Activated naive CD8-positive, alpha-beta T cell (primary cell): ENCODE measurements around the gene HAGHL.
"Not testable (repeated sequence)": the region's sequence is repeated elsewhere in the genome, so short reads cannot be mapped to it uniquely, and the experiment has no call there.

Experiments used
- H3K27ac Mint-ChIP-seq: one replicate; pipeline ENCODE4 v1.8.0; 2021; ENCODE audit warnings: mixed read lengths
- H3K27me3 Mint-ChIP-seq: one replicate; pipeline ENCODE4 v1.8.0; 2021; ENCODE audit warnings: mixed read lengths
- H3K36me3 Mint-ChIP-seq: one replicate; pipeline ENCODE4 v1.8.0; 2021; ENCODE audit warnings: mixed read lengths
- H3K4me1 Mint-ChIP-seq: one replicate; pipeline ENCODE4 v1.8.0; 2021; ENCODE audit warnings: low read depth, mixed read lengths
- H3K4me3 Mint-ChIP-seq: one replicate; pipeline ENCODE4 v1.8.0; 2021; ENCODE audit warnings: mild to moderate bottlenecking, mixed read lengths
- H3K9me3 Mint-ChIP-seq: one replicate; pipeline ENCODE4 v1.8.0; 2021; ENCODE audit warnings: low read depth, mixed read lengths

Gene HAGHL

DNA sequence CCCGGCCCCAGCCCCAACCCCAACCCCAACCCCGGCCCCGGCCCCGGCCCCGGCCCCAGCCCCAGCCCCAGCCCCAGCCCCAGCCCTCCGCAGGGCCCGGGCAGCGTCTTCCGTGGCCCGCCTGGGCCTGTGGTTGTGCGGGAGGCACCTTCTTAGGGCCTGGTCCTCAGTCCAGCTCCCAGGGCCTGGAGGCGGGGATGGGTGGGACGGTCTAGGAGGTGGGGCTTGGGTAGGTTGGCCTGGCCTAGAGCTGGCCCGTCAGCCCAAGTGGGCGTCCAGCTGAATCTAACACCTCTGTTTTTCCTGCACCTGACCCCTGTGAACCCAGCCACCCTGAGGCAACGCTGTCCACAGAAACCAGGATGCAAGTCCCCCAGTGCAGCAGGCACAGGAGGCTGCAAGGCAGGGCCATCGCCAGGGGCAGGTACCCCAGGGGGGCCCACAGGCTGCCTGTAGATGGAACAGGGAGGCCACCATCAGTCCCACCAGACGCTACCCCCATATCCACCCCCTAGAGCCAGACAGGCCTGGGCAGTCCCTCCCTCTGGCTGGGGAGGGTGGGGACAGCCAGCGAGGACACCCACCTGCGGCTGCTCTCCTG lies 42.4 kb downstream of the HAGHL start:
- Mint-ChIP-seq H3K36me3 (no peaks in the 10 kb centered on the region), H3K9me3 (no peaks in the 10 kb centered on the region), H3K4me3 (no peak overlapping the region), H3K27ac (no peak overlapping the region), H3K4me1 (no peaks in the 10 kb centered on the region), H3K27me3 (no peaks in the 10 kb centered on the region)

GRCh38 chr16:769934-770333 lies 43.0 kb downstream of the HAGHL start:
- H3K27ac Mint-ChIP-seq = no peak overlapping the region
- no peaks in the 10 kb centered on the region for H3K9me3 Mint-ChIP-seq
- no peak overlapping the region for H3K4me3 Mint-ChIP-seq
- H3K36me3 Mint-ChIP-seq = no peaks in the 10 kb centered on the region
- H3K4me1 Mint-ChIP-seq = no peaks in the 10 kb centered on the region
- no peaks in the 10 kb centered on the region for H3K27me3 Mint-ChIP-seq

DNA sequence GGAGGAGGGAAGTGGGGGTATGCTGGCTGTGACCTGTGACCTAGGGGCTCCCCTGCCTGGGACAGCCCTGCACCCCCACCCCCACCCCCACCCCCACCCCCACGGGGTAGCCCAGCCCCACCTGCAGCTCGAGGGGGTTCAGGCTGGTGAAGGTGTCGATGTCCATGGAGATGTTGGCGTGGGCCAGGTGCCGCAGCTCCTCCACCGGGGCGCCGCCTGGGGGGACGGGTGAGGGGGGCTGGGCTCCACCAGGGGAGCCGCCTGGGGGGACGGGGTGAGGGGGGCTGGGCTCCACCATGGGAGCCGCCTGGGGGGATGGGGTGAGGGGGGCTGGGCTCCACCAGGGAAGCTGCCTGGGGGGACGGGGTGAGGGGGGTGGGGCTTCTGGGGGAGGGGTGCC lies 43.5 kb downstream of the HAGHL start:
- Mint-ChIP-seq H3K4me3 (no peak overlapping the region), H3K4me1 (no peaks in the 10 kb centered on the region), H3K9me3 (no peaks in the 10 kb centered on the region), H3K36me3 (no peaks in the 10 kb centered on the region), H3K27ac (no peak overlapping the region), H3K27me3 (no peaks in the 10 kb centered on the region)

DNA sequence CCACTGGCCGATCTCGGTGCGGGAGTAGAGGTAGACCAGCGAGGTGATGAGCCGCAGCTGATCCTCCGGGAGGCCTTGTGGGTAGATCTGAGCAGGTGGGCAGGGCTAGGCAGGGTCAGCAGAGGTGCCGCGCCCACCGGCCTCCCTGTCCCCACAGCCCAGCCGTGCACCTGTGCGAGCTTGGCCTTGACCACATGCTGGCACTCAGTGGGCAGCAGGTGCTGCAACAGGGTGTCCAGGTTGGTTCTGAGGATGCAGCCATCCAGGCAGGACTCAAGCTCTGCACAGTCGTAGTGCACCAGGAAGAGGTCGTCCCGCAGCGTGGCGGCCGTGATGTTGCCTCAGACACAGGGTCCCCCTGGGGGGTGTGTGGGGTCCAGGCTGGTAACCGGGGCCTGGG lies 46.1 kb downstream of the HAGHL start:
- H3K27ac Mint-ChIP-seq = no peak overlapping the region
- H3K36me3 Mint-ChIP-seq = no peaks in the 10 kb centered on the region
- no peaks in the 10 kb centered on the region for H3K9me3 Mint-ChIP-seq
- H3K4me1 Mint-ChIP-seq = no peaks in the 10 kb centered on the region
- H3K4me3 Mint-ChIP-seq = no peak overlapping the region
- H3K27me3 Mint-ChIP-seq = peaks cover 2% of the 10 kb centered on the region

DNA sequence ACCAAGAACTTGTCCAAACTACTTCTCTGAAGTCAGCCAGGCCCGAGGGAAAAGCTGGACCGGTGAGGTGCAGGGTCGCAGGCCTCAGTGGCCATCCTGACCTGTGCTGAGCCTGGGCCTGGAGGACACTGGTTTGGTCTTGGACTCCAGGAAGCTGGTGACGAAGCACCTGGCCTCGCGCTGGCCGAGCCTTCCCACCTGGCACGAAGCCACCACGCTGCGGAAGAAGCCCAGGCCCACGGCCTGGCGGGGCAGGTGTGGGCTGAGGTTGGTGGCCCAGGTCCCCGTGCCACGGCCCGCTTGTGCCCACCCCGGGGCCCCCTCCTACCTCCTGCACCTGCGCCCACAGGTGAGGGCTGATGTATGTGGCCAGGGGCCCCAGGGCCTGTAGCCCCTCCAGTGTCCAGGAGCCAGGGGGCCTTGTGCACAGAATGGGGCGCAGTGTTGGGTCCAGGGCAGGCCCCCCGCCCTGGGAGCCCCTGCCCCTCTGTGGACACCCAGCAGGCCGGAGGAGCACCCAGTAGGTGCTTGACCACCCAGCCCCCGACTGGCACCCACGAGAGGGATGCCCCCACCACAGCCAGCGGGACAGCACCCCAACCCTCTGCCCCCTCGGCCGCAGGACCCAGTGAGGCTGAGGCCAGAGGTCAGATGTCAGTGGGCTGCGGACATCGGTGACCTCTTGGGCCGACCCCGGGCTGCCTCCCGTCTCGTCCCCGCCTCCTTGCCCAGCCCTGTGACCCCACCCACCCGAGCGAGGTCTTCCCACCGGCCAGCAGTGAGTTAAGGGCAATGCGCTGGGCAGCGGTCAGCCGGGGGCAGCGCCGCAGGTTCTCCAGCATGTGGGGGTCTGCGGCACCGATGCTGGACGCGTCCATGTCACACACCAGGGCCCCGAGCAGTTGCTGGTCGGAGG lies 47.4 kb downstream of the HAGHL start:
- no peaks in the 10 kb centered on the region for H3K36me3 Mint-ChIP-seq
- no peaks in the 10 kb centered on the region for H3K9me3 Mint-ChIP-seq
- no peak overlapping the region for H3K4me3 Mint-ChIP-seq
- H3K4me1 Mint-ChIP-seq = no peaks in the 10 kb centered on the region
- H3K27me3 Mint-ChIP-seq = peaks cover 3% of the 10 kb centered on the region
- H3K27ac Mint-ChIP-seq = no peak overlapping the region

DNA sequence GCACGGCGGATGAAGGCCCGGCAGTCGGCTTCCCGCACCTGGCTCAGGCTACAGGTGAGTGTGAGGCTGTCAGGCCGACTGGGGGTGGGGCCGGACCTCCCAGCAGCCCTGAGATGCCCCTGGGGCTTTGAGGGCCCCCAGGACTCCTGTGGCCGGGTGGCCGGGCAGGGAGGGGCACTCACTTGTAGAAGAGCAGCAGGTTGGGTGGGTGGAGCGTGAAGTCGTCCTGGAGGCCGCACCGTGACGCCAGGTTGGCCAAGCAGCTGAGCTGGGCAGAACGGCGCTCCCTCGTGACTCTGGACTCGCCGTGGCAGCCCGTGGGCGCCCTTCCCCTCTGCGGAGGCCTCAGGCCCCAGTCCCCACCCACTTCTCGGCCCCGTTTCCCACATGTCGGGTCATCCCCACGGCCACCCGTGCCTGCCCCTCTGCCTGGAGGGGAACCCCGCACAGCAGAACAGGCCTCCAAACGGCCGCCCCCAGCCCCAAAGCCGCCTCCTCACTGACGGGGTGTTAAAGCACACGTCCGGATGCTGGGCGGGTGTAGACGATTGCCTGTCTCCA lies 48.4 kb downstream of the HAGHL start:
- no peaks in the 10 kb centered on the region for H3K9me3 Mint-ChIP-seq
- H3K36me3 Mint-ChIP-seq = no peaks in the 10 kb centered on the region
- H3K4me3 Mint-ChIP-seq = no peak overlapping the region
- no peak overlapping the region for H3K27ac Mint-ChIP-seq
- H3K4me1 Mint-ChIP-seq = no peaks in the 10 kb centered on the region
- H3K27me3 Mint-ChIP-seq = peaks cover 3% of the 10 kb centered on the region

GRCh38 chr16:776298-776697 lies 49.4 kb downstream of the HAGHL start:
- H3K27me3 Mint-ChIP-seq = not testable (repeated sequence)

GRCh38 chr16:776824-777223 lies 49.9 kb downstream of the HAGHL start:
- no peaks in the 10 kb centered on the region for H3K36me3 Mint-ChIP-seq
- no peak overlapping the region for H3K27ac Mint-ChIP-seq
- no peak overlapping the region for H3K4me3 Mint-ChIP-seq
- H3K4me1 Mint-ChIP-seq = no peaks in the 10 kb centered on the region
- peaks cover 3% of the 10 kb centered on the region for H3K27me3 Mint-ChIP-seq
- no peaks in the 10 kb centered on the region for H3K9me3 Mint-ChIP-seq

More at GRCh38 chr16:776298-776697, 49.4 kb downstream of the HAGHL start:
- not testable (repeated sequence) for H3K4me3 Mint-ChIP-seq, H3K4me1 Mint-ChIP-seq, H3K9me3 Mint-ChIP-seq, H3K36me3 Mint-ChIP-seq, H3K27ac Mint-ChIP-seq

- H3K36me3 Mint-ChIP-seq = no peaks in the 10 kb centered on the region
- no peaks in the 10 kb centered on the region for H3K4me1 Mint-ChIP-seq
- no peaks in the 10 kb centered on the region for H3K9me3 Mint-ChIP-seq
- no peak overlapping the region for H3K27ac Mint-ChIP-seq
- peaks cover 3% of the 10 kb centered on the region for H3K27me3 Mint-ChIP-seq
- no peak overlapping the region for H3K4me3 Mint-ChIP-seq
Measured at GRCh38 chr16:777826-778225, 50.9 kb downstream of the HAGHL start.

DNA sequence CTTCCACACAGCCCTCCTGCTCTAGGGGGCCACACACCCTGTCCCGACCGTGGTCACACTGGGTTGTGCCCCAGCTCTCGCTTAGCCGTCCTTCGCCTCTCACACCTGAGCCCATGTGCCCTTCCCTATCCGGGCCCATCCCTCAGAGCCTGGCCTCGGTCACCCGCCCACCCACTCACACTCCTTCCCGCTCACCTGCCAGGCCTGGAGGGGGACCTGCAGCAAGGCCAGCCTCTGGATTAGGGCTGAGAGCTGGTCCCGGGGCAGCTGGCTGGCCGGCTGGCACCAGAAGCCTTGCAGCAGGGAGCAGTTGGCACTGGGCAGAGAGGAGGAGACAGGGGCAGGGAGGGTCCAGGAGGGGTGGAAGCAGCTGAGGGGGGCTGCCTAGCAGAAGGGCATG lies 51.5 kb downstream of the HAGHL start:
- no peak overlapping the region for H3K27ac Mint-ChIP-seq
- H3K4me1 Mint-ChIP-seq = no peaks in the 10 kb centered on the region
- H3K9me3 Mint-ChIP-seq = no peaks in the 10 kb centered on the region
- H3K36me3 Mint-ChIP-seq = no peaks in the 10 kb centered on the region
- no peak overlapping the region for H3K4me3 Mint-ChIP-seq
- H3K27me3 Mint-ChIP-seq = peaks cover 3% of the 10 kb centered on the region

DNA sequence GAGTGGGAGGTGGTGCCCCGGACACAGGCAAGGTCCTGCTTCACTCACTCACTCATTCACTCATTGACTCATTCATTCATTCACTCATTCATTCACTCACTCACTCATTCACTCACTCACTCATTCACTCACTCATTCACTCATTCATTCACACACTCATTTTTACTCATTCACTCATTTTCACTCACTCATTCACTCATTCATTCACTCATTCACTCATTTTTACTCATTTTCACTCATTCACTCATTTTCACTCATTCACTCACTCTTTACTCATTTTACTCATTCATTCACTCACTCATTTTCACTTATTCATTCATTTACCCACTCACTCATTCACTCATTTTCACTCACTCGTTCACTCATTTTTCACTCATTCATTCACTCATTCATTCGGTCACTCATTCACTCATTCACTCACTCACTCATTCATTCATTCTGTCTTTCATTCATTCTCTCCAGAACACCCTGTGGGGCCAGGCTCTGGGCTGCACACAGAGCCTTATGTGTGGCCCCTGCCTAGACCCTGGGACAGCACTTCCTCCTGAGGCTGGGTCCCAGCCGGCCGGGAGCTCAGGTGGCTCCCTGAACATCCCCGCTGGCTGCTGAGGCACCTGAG lies 52.1 kb downstream of the HAGHL start:
- Mint-ChIP-seq H3K36me3 (no peaks in the 10 kb centered on the region), H3K4me1 (no peaks in the 10 kb centered on the region), H3K27ac (no peak overlapping the region), H3K27me3 (peaks cover 3% of the 10 kb centered on the region), H3K4me3 (no peak overlapping the region), H3K9me3 (no peaks in the 10 kb centered on the region)
